OCI-LY7 (cell line): ENCODE results near the gene SLC25A42. TPM values are rescaled to one million over a fixed set of nuclear protein-coding genes. Genes with fewer than 3 reads are reported as not detected.

Source experiments
- BruUV-seq: library from RNA; stranded (reverse); fragments of 400-500 nt; replicated peaks from 2 replicates; lab custom pipeline; 2021; lab: Mats Ljungman, UMichigan
- CTCF ChIA-PET: fragments of 300-600 bp; sonication (Branson Sonifier 250); formaldehyde crosslinking; loops from one replicate; lab custom pipeline; 2022; ENCODE audit warnings: antibody characterized with exemption; ENCODE audit not compliant: unreplicated experiment; lab: Charles Lee
- POLR2A ChIA-PET: fragments of 300-600 bp; sonication (Branson Sonifier 250); formaldehyde crosslinking; loops from one replicate; lab custom pipeline; 2022; ENCODE audit warnings: antibody characterized with exemption; lab: Charles Lee
- DNase-seq: peaks from one replicate; pipeline ENCODE4 v3.0.0-alpha.2; 2015; ENCODE audit warnings: low spot score
- H2AFZ ChIP-seq: fragments of 200-600 bp; sonication (generic), shearing (Covaris generic); 2 replicates; pipeline ENCODE4 v1.6.1; 2014; ENCODE audit warnings: mild to moderate bottlenecking, antibody characterized with exemption, low read length, moderate library complexity
- H3K27ac ChIP-seq: fragments of 200-600 bp; sonication (generic); 2 replicates; pipeline ENCODE4 v1.5.1; 2014; ENCODE audit warnings: mixed run types, low read depth, mild to moderate bottlenecking, moderate library complexity, low read length, inconsistent platforms; ENCODE audit not compliant: poor library complexity, severe bottlenecking
- H3K36me3 ChIP-seq: fragments of 200-600 bp; sonication (generic); 2 replicates; pipeline ENCODE4 v1.6.1; 2014; ENCODE audit warnings: mild to moderate bottlenecking, antibody characterized with exemption, low read length, moderate library complexity, mixed read lengths; ENCODE audit not compliant: insufficient read depth
- H3K4me1 ChIP-seq: fragments of 200-600 bp; sonication (generic); 2 replicates; pipeline ENCODE4 v1.5.1; 2014; ENCODE audit warnings: mild to moderate bottlenecking, low read length; ENCODE audit not compliant: insufficient read depth, poor library complexity, severe bottlenecking
- H3K4me2 ChIP-seq: fragments of 200-600 bp; sonication (generic); 2 replicates; pipeline ENCODE4 v1.6.1; 2014; ENCODE audit warnings: mild to moderate bottlenecking, low read length
- H3K4me3 ChIP-seq: fragments of 200-600 bp; sonication (generic); 2 replicates; pipeline ENCODE4 v1.5.1; 2014; ENCODE audit warnings: mild to moderate bottlenecking, low read depth, low read length; ENCODE audit not compliant: poor library complexity, severe bottlenecking
- H3K79me2 ChIP-seq: fragments of 200-600 bp; sonication (generic); 2 replicates; pipeline ENCODE4 v1.6.1; 2016; ENCODE audit warnings: low read depth, mild to moderate bottlenecking, low read length, moderate library complexity, mixed read lengths; ENCODE audit not compliant: insufficient read depth
- H3K9me2 ChIP-seq: fragments of 200-600 bp; sonication (generic); 2 replicates; pipeline ENCODE4 v1.6.1; 2016; ENCODE audit warnings: mild to moderate bottlenecking, low read length, mixed read lengths; ENCODE audit not compliant: insufficient read depth
- H3K9me3 ChIP-seq: fragments of 200-600 bp; sonication (generic); 2 replicates; pipeline ENCODE4 v1.6.1; 2014; ENCODE audit warnings: mild to moderate bottlenecking, mixed run types, low read length, mixed read lengths
- H4K20me1 ChIP-seq: fragments of 200-600 bp; sonication (generic); 2 replicates; pipeline ENCODE4 v1.6.1; 2014; ENCODE audit warnings: mild to moderate bottlenecking, antibody characterized with exemption, low read length, moderate library complexity, mixed read lengths; ENCODE audit not compliant: insufficient read depth
- EZH2phosphoT487 ChIP-seq: fragments of 200-600 bp; sonication (generic); IDR thresholded peaks from 2 replicates; pipeline ENCODE4 v1.6.1; 2018; ENCODE audit warnings: low read depth, borderline replicate concordance, mild to moderate bottlenecking, mixed run types, antibody characterized with exemption, low read length, moderate library complexity, mixed read lengths
- intact Hi-C: fragments of 100-400 bp; cut with micrococcal nuclease; formaldehyde crosslinking; loops from one replicate; pipeline ENCODE4 v1.10.0; 2022; ENCODE audit not compliant: unreplicated experiment
- total RNA-seq, 2 experiments: library from RNA; depleted of rRNA in 1 of 2; stranded (reverse); fragments of >200 nt in 1 of 2; shearing (Covaris generic) in 1 of 2; gene quantifications; 2 replicates each; pipeline ENCODE4 v1.2.3, GENCODE V29; 2014 to 2022
- TF ChIP-seq, protein P1 (sequence below): fragments of 200-600 bp; sonication (generic); conservative IDR thresholded peaks from 2 replicates; pipeline ENCODE4 v1.5.1; 2014; ENCODE audit warnings: mild to moderate bottlenecking, antibody characterized with exemption, low read length, moderate library complexity, mixed read lengths

Gene SLC25A42
- total RNA-seq, 2 experiments from 2014 or later = 13.8 to 23.4 TPM

DNA sequence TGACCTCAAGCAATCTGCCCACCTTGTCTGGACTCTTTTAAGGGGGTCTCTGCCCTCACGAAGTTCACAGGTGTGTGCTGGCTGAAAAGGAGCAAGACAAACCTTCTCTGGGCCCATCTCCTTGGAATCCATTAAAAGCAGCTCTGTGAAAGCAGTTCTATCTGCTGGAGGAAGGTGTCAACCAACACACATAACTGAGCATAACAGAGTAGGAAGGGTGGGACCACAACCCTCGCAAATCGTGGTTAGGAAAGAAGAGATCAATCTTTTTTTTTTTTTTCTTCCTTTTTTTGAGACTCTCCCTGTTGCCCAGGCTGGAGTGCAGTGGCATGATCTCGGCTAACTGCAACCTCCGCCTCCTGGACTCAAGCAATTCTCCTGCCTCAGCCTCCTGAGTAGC lies 31.9 kb upstream of the SLC25A42 start:
- TF ChIP-seq EZH2phosphoT487 = no peak
- TF ChIP-seq, protein P1, sequence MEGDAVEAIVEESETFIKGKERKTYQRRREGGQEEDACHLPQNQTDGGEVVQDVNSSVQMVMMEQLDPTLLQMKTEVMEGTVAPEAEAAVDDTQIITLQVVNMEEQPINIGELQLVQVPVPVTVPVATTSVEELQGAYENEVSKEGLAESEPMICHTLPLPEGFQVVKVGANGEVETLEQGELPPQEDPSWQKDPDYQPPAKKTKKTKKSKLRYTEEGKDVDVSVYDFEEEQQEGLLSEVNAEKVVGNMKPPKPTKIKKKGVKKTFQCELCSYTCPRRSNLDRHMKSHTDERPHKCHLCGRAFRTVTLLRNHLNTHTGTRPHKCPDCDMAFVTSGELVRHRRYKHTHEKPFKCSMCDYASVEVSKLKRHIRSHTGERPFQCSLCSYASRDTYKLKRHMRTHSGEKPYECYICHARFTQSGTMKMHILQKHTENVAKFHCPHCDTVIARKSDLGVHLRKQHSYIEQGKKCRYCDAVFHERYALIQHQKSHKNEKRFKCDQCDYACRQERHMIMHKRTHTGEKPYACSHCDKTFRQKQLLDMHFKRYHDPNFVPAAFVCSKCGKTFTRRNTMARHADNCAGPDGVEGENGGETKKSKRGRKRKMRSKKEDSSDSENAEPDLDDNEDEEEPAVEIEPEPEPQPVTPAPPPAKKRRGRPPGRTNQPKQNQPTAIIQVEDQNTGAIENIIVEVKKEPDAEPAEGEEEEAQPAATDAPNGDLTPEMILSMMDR = no peak

DNA sequence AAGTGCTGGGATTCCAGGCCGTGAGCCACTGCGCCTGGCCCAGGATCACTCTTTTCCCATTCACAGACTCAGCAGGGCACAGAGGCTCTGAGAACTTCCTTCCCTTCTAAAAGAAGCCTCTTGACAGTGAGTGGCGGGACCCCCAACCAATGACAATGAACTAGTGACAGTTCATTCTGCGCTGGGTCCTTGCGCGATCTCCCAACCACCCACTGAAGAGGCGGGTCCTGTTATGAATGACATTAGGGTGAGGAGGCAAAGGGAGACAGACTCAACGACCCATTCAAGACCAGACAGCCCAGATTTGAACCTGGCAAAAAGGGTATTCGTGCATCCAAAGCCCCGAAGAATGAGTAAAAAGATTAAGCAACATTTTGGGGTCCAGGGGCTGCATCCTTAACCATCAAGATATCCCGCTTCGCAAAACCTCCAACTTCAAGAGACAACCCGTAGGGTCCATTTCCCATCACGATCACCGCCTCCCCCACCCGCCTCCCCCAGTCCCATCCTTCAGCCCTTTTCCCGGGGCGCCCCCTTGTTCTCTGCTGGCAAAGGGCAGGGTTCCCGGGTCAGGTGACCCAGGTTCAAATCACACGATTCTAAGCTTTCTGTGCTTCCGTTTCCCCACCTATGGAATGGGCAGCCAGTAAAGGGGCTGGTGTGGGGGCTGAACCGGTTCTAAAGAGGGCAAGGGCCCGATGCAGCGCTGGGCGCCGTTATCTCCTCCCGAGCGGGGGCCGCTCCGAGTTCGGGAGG lies 31.2 kb upstream of the SLC25A42 start:
- CTCF ChIA-PET = no interaction called here
- Histone ChIP-seq H3K36me3 (peaks cover 65% of the 10 kb centered on the region), H3K9me2 (no peaks in the 10 kb centered on the region), H3K4me1 (peaks cover 27% of the 10 kb centered on the region), H3K9me3 (peaks cover 4% of the 10 kb centered on the region; the same call in 1 of the 2 replicates), H3K4me3 (peak overlapping the region; percentile 96), H3K4me2 (peak overlapping the region; percentile 73), H3K79me2 (peaks cover 81% of the 10 kb centered on the region), H3K27ac (peak overlapping the region; percentile 91), H4K20me1 (no peaks in the 10 kb centered on the region), H2AFZ (no peak overlapping the region)
- POLR2A ChIA-PET = no interaction called here
- peak; percentile 95 for DNase-seq
- BruUV-seq = TSS peak; percentile 69
- no peak for TF ChIP-seq EZH2phosphoT487
- TF ChIP-seq, protein P1 = peak; percentile 30; the same call in 1 of the 2 replicates
- intact Hi-C loops = no loop called here

More for the DNA sequence above, 31.9 kb upstream of the SLC25A42 start:
- peaks cover 74% of the 10 kb centered on the region for H3K79me2 ChIP-seq
- DNase-seq = no peak
- peak overlapping the region; percentile 73 for H3K4me2 ChIP-seq
- H3K36me3 ChIP-seq = peaks cover 64% of the 10 kb centered on the region
- ChIA-PET CTCF (no interaction called here), POLR2A (no interaction called here)
- H3K27ac ChIP-seq = peak overlapping the region; percentile 91
- no peak overlapping the region for H2AFZ ChIP-seq
- intact Hi-C loops = no loop called here
- no peaks in the 10 kb centered on the region for H3K9me3 ChIP-seq
- BruUV-seq = no TSS peak
- peaks cover 27% of the 10 kb centered on the region for H3K4me1 ChIP-seq
- H3K9me2 ChIP-seq = no peaks in the 10 kb centered on the region
- peak overlapping the region; percentile 96 for H3K4me3 ChIP-seq
- H4K20me1 ChIP-seq = no peaks in the 10 kb centered on the region

DNA sequence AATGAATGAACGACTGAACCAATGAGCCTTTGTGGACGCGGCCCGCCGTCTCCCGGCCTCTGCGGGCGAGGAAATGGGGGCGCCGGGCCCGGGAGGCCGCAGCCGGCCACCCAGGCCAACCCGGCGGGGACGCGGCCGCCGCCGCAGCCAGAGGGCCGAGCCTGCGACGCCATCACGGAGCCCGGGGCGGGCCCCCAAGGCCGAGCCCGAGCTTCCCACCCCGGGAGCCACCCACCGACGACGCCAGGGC lies 30.7 kb upstream of the SLC25A42 start:
- no peaks in the 10 kb centered on the region for H3K9me2 ChIP-seq
- peak overlapping the region; percentile 96 for H3K4me3 ChIP-seq
- DNase-seq = no peak
- no peak overlapping the region for H2AFZ ChIP-seq
- intact Hi-C loops = no loop called here
- peaks cover 8% of the 10 kb centered on the region; the same call in 1 of the 2 replicates for H3K9me3 ChIP-seq
- H4K20me1 ChIP-seq = no peaks in the 10 kb centered on the region
- peaks cover 83% of the 10 kb centered on the region for H3K79me2 ChIP-seq
- peak overlapping the region; percentile 91 for H3K27ac ChIP-seq
- H3K36me3 ChIP-seq = peaks cover 65% of the 10 kb centered on the region
- ChIA-PET POLR2A (no interaction called here), CTCF (no interaction called here)
- TF ChIP-seq, protein P1 = no peak
- no peak for TF ChIP-seq EZH2phosphoT487
- BruUV-seq = no TSS peak
- peaks cover 27% of the 10 kb centered on the region for H3K4me1 ChIP-seq
- peak overlapping the region; percentile 73 for H3K4me2 ChIP-seq
